Measurements from ENCODE around the gene UBA7. TPM values are rescaled to one million over a fixed set of nuclear protein-coding genes. Genes with fewer than 3 reads are reported as not detected.

The UBA7 gene, protein sequence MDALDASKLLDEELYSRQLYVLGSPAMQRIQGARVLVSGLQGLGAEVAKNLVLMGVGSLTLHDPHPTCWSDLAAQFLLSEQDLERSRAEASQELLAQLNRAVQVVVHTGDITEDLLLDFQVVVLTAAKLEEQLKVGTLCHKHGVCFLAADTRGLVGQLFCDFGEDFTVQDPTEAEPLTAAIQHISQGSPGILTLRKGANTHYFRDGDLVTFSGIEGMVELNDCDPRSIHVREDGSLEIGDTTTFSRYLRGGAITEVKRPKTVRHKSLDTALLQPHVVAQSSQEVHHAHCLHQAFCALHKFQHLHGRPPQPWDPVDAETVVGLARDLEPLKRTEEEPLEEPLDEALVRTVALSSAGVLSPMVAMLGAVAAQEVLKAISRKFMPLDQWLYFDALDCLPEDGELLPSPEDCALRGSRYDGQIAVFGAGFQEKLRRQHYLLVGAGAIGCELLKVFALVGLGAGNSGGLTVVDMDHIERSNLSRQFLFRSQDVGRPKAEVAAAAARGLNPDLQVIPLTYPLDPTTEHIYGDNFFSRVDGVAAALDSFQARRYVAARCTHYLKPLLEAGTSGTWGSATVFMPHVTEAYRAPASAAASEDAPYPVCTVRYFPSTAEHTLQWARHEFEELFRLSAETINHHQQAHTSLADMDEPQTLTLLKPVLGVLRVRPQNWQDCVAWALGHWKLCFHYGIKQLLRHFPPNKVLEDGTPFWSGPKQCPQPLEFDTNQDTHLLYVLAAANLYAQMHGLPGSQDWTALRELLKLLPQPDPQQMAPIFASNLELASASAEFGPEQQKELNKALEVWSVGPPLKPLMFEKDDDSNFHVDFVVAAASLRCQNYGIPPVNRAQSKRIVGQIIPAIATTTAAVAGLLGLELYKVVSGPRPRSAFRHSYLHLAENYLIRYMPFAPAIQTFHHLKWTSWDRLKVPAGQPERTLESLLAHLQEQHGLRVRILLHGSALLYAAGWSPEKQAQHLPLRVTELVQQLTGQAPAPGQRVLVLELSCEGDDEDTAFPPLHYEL
- total RNA-seq (10 to 100 TPM; 16.3 to 42.9 TPM), polyA plus RNA-seq (ENCODE audit: insufficient read length in 2 of 2) (10 to 100 TPM; 26.4 to 30.5 TPM)
- long read RNA-seq, donor 1, partial matches to known transcripts: 16 of 21 reads
- long read RNA-seq, donor 1, other reads (novel, unspliced or antisense): 0 of 21 reads
- long read RNA-seq, donor 2: 0 reads
- long read RNA-seq, donor 3: 0 reads
- long read RNA-seq, donor 4, transcript UBA7-211 (2 exons, 608 nt): major isoform, 6 of 19 reads
- long read RNA-seq, donor 4, partial matches to known transcripts: 11 of 19 reads
- long read RNA-seq, donor 4, other reads (novel, unspliced or antisense): 0 of 19 reads

DNA sequence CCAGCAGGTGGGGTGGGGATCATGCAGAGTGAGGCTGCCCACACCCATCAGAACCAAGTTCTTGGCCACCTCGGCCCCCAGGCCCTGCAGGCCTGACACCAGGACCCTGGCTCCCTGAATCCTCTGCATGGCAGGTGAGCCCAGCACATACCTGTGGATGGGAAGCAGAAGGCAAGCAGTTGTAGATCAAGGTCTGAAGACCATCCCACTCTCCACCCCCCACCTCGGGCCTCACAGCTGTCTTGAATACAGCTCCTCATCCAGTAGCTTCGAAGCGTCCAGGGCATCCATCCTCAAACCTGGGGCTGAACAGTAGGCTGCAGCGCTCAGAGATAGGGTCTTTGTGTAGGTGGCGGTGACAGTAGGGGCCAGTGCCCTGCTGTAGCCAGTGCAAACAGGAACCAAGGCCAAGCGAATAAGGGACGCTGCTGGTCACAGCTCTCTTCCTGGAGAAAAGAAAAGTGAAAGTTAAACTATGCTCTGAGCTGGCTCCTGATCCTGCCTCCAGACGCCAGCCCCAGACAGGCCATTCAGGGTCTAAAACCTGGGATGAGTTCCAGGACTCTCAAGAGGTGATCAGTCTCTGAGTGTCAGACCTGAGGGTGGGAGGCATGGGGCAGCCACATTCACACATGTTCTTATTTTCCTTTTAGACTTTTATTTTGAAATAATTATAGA lies at the start of gene UBA7:
Gene UBA7, minus strand, starts transcription at position 457 of the 678 bp plus-strand sequence. Its CDS starts 166 bp downstream, at position 291.
- Histone ChIP-seq H3K27me3 (ENCODE audit: control insufficient read depth, insufficient read depth, low read length) (no peaks in the 10 kb centered on the region), H3K4me3 (ENCODE audit: low read depth, low read length) (peak within 1 kb of the TSS; percentile 45), H3K27ac (ENCODE audit: low read depth, low read length) (peak within 1 kb of the TSS; percentile 74), H3K4me1 (ENCODE audit: control insufficient read depth, insufficient read depth, low read length) (peaks cover 16% of the 10 kb centered on the region), H3K9me3 (ENCODE audit: control insufficient read depth, insufficient read depth, low read length) (no peaks in the 10 kb centered on the region), H3K36me3 (ENCODE audit: control insufficient read depth, insufficient read depth, low read length) (peaks cover 16% of the 10 kb centered on the region)
- peak in 3 of 6 donors; percentile 41 to 81 (median 64) for DNase-seq (ENCODE audit: low read depth in 4 of 6, low spot score in 6 of 6)
- WGBS (ENCODE audit: insufficient coverage): 52% methylated on average over 7 of the region's 9 CpGs

DNA sequence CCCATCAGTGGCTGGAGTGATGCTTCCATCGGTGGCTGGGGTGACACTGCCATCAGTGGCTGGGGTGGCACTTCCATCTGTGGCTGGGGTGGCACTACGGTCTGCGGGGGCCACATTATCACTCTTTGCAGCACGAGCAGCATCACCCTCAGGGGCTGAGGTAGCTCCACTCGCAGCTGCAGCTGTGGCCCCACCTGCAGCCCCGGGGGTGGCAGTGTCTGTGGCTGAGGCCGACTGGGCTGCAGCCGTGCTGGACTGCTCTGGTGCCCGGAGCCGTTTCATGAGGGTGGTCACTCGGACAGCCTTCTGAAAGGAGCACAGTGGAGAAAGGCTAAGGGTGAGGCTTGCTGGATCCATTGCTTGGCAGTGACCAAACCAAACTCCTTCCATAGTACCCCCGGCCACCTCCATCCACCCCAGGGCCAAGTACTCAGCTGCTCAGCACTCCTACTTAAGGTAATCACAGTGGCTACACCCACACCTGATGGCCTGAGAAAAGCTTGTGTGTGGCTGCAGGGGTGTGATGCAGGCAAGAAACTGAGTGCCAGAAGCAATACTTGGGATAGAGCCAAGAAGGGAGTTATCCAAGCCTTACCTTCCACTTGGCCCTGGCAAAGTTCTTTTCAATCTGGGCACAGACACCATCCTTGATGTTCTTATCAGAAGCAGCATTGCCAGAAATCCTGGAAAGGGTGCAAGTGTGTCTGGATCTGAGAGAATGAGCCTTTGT lies 46.0 kb upstream of the UBA7 start:
- 90% methylated on average over 11 of the region's 12 CpGs for WGBS (ENCODE audit: insufficient coverage)

DNA sequence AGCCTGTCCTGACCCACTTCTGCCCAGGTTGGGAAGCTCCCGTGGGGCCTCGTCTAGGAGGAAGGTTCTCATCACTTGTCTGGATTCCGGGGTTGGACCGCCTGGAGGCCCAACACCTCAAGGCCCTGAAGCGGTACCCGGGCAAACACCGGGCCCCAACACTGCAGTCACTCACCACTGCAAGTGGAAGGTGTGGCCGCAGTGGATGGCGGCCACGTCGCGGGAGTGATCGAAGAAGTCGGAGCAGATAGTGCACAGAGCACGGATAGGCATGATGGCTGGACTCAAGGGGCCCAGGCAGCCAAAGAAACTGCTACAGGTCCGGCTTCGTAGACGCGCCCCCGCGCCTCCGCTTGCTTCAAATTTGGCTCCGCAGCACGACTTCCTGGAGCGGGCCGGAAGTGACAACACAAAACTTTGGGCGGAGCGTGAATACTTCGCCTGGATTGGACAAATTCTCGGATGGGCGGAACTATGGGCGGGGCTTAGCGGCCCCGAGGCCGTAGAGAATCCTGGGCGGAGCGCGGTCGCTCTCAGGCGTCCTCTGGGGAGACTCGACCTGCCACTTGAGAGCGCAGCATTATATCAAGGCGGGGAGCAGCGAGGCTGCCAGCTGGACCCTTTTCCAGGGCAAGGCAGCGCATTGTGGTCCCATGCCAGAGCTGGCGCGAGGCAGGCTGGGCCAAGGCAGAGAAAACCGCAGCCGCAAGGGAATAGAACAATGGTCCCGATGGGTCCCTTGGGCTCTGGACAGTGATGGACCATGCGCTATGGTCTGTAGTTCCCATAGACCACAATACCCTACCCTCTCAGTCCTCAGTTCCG lies 42.6 kb upstream of the UBA7 start, which contains the start of gene TRAIP:
Gene TRAIP, minus strand, starts transcription at position 384 of the 825 bp plus-strand sequence. Its CDS starts 111 bp downstream, at position 273.
- Histone ChIP-seq H3K27ac (ENCODE audit: low read depth, low read length) (peak within 1 kb of the TSS; percentile 91), H3K4me3 (ENCODE audit: low read depth, low read length) (peak within 1 kb of the TSS; percentile 83), H3K27me3 (ENCODE audit: control insufficient read depth, insufficient read depth, low read length) (no peaks in the 10 kb centered on the region), H3K9me3 (ENCODE audit: control insufficient read depth, insufficient read depth, low read length) (no peaks in the 10 kb centered on the region), H3K36me3 (ENCODE audit: control insufficient read depth, insufficient read depth, low read length) (peaks cover 33% of the 10 kb centered on the region), H3K4me1 (ENCODE audit: control insufficient read depth, insufficient read depth, low read length) (peaks cover 20% of the 10 kb centered on the region)
- WGBS (ENCODE audit: insufficient coverage): 1% methylated on average over 51 of the region's 52 CpGs
- peak; percentile 89 to 99 (median 94) for DNase-seq (ENCODE audit: low read depth in 4 of 6, low spot score in 6 of 6)

More for the DNA sequence above, 46.0 kb upstream of the UBA7 start:
- Histone ChIP-seq H3K9me3 (ENCODE audit: control insufficient read depth, insufficient read depth, low read length) (no peaks in the 10 kb centered on the region), H3K27me3 (ENCODE audit: control insufficient read depth, insufficient read depth, low read length) (no peaks in the 10 kb centered on the region), H3K4me3 (ENCODE audit: low read depth, low read length) (no peak overlapping the region), H3K27ac (ENCODE audit: low read depth, low read length) (no peak overlapping the region), H3K36me3 (ENCODE audit: control insufficient read depth, insufficient read depth, low read length) (peaks cover 41% of the 10 kb centered on the region), H3K4me1 (ENCODE audit: control insufficient read depth, insufficient read depth, low read length) (peaks cover 27% of the 10 kb centered on the region)
- no peak for DNase-seq (ENCODE audit: low read depth in 4 of 6, low spot score in 6 of 6)

DNA sequence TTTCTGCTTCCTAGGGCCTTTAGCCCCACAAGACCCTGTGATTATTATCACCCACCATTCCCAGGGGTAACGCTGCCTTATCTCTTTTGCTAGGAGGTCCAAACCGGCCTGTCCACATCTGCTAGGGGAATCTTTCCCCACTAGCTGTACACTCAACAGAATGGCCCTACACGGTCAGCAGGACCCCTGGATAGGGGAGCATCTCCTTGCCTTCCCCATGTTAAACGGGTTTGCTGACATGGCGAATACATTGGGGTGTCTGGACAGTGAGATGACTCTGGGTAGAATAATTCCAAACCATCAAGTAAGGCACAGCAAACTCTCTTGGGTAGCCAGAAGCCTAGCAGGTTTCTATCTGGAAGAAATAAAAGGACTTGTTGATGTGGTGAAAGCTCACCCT lies 41.9 kb upstream of the UBA7 start:
- 72% methylated on average over 2 of the region's 5 CpGs for WGBS (ENCODE audit: insufficient coverage)
- Histone ChIP-seq H3K27me3 (ENCODE audit: control insufficient read depth, insufficient read depth, low read length) (no peaks in the 10 kb centered on the region), H3K4me1 (ENCODE audit: control insufficient read depth, insufficient read depth, low read length) (peaks cover 20% of the 10 kb centered on the region), H3K9me3 (ENCODE audit: control insufficient read depth, insufficient read depth, low read length) (no peaks in the 10 kb centered on the region), H3K4me3 (ENCODE audit: low read depth, low read length) (peak overlapping the region; percentile 83), H3K36me3 (ENCODE audit: control insufficient read depth, insufficient read depth, low read length) (peaks cover 26% of the 10 kb centered on the region), H3K27ac (ENCODE audit: low read depth, low read length) (no peak overlapping the region)
- DNase-seq (ENCODE audit: low read depth in 4 of 6, low spot score in 6 of 6): no peak

DNA sequence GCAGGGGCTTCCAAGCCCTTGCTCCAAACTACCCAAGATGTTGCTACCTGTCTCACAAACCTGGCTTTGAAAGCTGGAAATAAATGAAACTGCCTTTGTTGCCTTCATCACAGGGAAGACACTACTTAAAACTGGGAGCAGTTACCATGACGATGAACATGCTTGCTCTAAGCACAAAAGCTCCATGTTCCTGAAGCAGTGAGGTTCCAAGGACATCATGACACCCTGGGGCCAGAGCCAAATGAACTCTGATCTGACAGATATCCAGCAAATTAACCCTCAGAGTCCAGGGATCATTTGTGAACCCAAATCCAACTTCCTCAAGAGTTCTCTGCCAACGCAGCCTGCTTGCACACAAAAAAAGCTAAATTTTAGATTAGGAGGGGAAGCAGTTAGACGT lies 31.9 kb upstream of the UBA7 start:
- H3K9me3 ChIP-seq (ENCODE audit: control insufficient read depth, insufficient read depth, low read length): no peaks in the 10 kb centered on the region
- H3K27me3 ChIP-seq (ENCODE audit: control insufficient read depth, insufficient read depth, low read length): no peaks in the 10 kb centered on the region
- H3K4me1 ChIP-seq (ENCODE audit: control insufficient read depth, insufficient read depth, low read length): peaks cover 15% of the 10 kb centered on the region
- DNase-seq (ENCODE audit: low read depth in 4 of 6, low spot score in 6 of 6): no peak
- H3K36me3 ChIP-seq (ENCODE audit: control insufficient read depth, insufficient read depth, low read length): peaks cover 3% of the 10 kb centered on the region
- H3K4me3 ChIP-seq (ENCODE audit: low read depth, low read length): no peak overlapping the region
- no peak overlapping the region for H3K27ac ChIP-seq (ENCODE audit: low read depth, low read length)
- 68% methylated on average over 2 of the region's 3 CpGs for WGBS (ENCODE audit: insufficient coverage)

DNA sequence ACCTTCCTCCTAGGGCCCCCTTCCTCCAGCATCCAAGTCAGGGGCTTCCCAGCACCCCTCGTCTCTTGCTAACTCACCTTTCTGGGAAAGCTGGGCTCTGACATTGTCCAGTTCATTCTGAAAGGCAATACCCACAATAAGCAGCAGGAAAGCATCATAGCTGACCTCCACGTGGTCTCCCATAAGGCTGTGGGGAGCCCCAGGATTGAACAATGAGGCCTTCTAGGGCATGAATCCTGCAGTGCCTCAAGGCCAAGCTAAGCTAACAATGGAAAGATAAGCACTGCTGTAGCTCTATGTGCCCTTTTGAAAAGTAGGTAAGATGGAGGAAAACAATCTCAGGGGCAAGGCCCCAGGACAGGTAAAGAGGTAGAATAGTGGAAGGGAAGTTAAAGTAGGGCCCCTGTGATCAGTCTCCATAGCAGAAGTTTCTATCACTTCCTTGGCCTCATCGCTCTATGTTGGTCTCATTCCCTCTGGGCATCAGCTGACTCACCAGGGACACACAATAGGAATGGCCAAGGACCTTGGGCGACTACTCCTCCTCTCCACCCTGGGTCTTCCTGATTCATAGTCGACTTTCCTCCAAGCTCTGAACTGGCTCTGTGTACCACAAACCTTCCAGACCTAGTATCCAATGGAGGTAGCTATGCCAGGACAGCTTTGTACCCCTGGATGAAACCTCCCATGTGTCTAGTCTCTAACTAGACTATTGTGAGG lies 30.9 kb upstream of the UBA7 start:
- DNase-seq (ENCODE audit: low read depth in 4 of 6, low spot score in 6 of 6): no peak
- WGBS (ENCODE audit: insufficient coverage): 88% methylated on average over 5 of the region's 5 CpGs
- Histone ChIP-seq H3K4me3 (ENCODE audit: low read depth, low read length) (no peak overlapping the region), H3K36me3 (ENCODE audit: control insufficient read depth, insufficient read depth, low read length) (peaks cover 3% of the 10 kb centered on the region), H3K4me1 (ENCODE audit: control insufficient read depth, insufficient read depth, low read length) (peaks cover 19% of the 10 kb centered on the region), H3K9me3 (ENCODE audit: control insufficient read depth, insufficient read depth, low read length) (no peaks in the 10 kb centered on the region), H3K27ac (ENCODE audit: low read depth, low read length) (no peak overlapping the region), H3K27me3 (ENCODE audit: control insufficient read depth, insufficient read depth, low read length) (no peaks in the 10 kb centered on the region)

DNA sequence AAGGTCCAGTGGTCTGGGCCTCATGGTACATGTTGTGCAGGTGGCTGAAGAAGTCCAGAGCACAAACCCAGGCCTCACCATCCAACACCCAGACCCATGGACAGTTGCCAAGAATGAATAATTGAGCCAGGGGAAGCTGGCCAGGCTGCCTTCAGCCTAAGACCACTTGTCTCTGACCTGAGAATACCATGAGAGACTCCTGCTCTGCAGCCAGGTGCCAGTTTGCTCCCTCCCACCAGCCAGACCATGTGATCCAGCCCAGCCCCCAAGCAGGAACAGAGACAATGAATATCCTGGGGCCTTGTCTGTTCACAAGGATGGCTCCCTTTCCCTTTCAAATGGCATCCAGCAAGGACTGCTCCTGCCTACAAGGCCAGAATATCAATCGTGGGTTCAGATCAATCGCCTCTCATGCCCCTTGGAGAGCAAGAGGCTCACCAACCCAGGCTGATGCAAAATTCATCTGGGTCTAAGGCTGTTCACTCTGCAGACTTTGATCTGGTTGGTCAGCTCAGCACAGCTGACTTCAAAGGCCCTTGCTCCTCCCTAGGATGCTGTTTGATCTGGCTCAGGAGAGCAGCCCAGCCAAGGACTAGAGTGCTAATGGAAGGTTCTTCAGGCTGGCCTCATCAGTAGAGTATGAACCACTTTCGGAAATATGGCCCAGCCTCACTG lies 29.2 kb upstream of the UBA7 start:
- peaks cover 25% of the 10 kb centered on the region for H3K4me1 ChIP-seq (ENCODE audit: control insufficient read depth, insufficient read depth, low read length)
- no peak for DNase-seq (ENCODE audit: low read depth in 4 of 6, low spot score in 6 of 6)
- no peak overlapping the region for H3K4me3 ChIP-seq (ENCODE audit: low read depth, low read length)
- no peaks in the 10 kb centered on the region for H3K27me3 ChIP-seq (ENCODE audit: control insufficient read depth, insufficient read depth, low read length)
- 78% methylated on average over 2 of the region's 3 CpGs for WGBS (ENCODE audit: insufficient coverage)
- no peak overlapping the region for H3K27ac ChIP-seq (ENCODE audit: low read depth, low read length)
- H3K9me3 ChIP-seq (ENCODE audit: control insufficient read depth, insufficient read depth, low read length): no peaks in the 10 kb centered on the region
- H3K36me3 ChIP-seq (ENCODE audit: control insufficient read depth, insufficient read depth, low read length): peaks cover 3% of the 10 kb centered on the region

Measured in spinal cord (tissue), 10 donors.